ENCODE results near the gene KCNK1. TPM values are rescaled to one million over a fixed set of nuclear protein-coding genes. Genes with fewer than 3 reads are reported as not detected.

The KCNK1 gene
- 1 to 10 TPM in 2 of 3 donors, under 1 TPM in 1; 0.96 to 9.1 (median 5.2) TPM for total RNA-seq

DNA sequence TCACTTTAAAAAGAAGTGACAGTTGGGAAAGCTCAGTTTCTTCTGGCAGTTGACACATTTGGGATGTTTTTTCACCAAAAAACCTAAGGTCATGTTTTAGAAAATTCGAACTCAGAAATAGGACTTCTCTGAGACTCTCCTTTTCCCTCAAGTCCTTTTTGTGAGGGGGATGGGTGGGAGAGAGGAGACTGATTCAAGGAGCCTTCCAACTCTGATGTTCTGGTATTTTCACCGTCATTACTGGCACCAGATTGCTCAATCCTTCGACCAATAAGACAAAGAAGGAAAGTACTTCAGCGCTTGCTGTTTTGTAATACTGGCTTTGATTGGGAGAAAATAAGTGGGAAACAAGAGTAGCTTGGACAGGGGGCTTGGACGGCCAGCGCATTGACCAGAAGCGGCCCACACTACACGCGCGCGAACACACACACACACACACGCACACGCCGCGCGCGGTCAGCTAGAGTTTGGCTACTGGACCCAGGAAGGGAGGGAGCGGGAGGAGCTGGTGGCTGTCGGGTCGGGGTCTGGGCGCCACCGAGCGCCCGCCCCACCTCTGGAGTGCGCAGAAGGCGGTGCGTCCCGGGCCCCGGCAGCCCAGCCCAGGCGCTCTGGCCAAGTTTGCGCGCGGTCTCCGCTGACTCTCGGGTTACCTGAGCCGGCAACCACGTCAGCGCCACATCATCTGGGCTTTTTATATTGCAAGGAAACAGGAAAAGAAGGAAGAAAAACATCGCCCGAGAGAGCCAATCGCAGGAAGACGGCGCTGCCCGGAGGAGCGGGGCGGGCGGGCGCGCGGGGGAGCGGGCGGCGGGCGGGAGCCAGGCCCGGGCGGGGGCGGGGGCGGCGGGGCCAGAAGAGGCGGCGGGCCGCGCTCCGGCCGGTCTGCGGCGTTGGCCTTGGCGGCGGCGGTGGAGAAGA is at the start of gene KCNK1:
Gene KCNK1, plus strand, starts transcription at position 855 of the 921 bp plus-strand sequence. Its CDS starts 66 bp downstream, at position 921.
- Histone ChIP-seq H3K27me3 (no peaks in the 10 kb centered on the region), H3K36me3 (no peaks in the 10 kb centered on the region), H3K27ac (peak within 1 kb of the TSS; percentile 89 to 90), H3K9me3 (no peaks in the 10 kb centered on the region), H3K4me3 (peak within 1 kb of the TSS; percentile 56 to 89 (median 73)), H3K4me1 (no peaks in the 10 kb centered on the region)
- intact Hi-C loops (cut with DNase I; ENCODE audit: low total_unique reads): no loop called here
- DNase-seq (ENCODE audit: low spot score in 2 of 2): peak; percentile 62 to 70
- TF ChIP-seq, protein P1, sequence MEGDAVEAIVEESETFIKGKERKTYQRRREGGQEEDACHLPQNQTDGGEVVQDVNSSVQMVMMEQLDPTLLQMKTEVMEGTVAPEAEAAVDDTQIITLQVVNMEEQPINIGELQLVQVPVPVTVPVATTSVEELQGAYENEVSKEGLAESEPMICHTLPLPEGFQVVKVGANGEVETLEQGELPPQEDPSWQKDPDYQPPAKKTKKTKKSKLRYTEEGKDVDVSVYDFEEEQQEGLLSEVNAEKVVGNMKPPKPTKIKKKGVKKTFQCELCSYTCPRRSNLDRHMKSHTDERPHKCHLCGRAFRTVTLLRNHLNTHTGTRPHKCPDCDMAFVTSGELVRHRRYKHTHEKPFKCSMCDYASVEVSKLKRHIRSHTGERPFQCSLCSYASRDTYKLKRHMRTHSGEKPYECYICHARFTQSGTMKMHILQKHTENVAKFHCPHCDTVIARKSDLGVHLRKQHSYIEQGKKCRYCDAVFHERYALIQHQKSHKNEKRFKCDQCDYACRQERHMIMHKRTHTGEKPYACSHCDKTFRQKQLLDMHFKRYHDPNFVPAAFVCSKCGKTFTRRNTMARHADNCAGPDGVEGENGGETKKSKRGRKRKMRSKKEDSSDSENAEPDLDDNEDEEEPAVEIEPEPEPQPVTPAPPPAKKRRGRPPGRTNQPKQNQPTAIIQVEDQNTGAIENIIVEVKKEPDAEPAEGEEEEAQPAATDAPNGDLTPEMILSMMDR (IDR thresholded peaks at IDR 0.05): no peak
- TF ChIP-seq POLR2AphosphoS5 (IDR thresholded peaks at IDR 0.05) (peak in 2 of 3 donors; percentile 32 to 36), POLR2A (IDR thresholded peaks at IDR 0.05) (no peak)

DNA sequence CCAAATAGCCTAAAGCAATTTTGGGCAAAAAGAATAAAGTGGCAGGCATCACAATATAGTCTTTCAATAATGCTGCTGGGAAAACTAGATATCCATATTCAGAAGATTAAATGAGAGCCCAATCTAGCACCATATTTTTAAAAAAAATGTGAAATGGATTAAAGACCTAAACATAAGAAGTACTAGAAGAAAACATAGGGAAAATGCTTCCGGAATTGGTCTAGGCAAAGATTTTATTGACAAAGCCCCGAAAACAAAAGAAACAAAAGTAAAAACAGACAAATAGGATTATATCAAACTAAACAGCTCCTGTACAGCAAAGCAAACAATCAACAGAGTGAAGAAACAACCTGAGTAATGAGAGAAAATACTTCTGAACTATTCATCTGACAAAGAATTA is 48.6 kb upstream of the KCNK1 start:
- Histone ChIP-seq H3K4me1 (no peaks in the 10 kb centered on the region), H3K4me3 (no peak overlapping the region), H3K36me3 (no peaks in the 10 kb centered on the region), H3K9me3 (peaks cover 14 to 26% of the 10 kb centered on the region in 2 donors), H3K27me3 (no peaks in the 10 kb centered on the region), H3K27ac (no peak overlapping the region)
- no peak for DNase-seq (ENCODE audit: low spot score in 2 of 2)
- TF ChIP-seq, protein P1 (IDR thresholded peaks at IDR 0.05): no peak
- TF ChIP-seq POLR2AphosphoS5 (IDR thresholded peaks at IDR 0.05): no peak
- no peak for TF ChIP-seq POLR2A (IDR thresholded peaks at IDR 0.05)
- intact Hi-C loops (cut with DNase I; ENCODE audit: low total_unique reads): no loop called here

DNA sequence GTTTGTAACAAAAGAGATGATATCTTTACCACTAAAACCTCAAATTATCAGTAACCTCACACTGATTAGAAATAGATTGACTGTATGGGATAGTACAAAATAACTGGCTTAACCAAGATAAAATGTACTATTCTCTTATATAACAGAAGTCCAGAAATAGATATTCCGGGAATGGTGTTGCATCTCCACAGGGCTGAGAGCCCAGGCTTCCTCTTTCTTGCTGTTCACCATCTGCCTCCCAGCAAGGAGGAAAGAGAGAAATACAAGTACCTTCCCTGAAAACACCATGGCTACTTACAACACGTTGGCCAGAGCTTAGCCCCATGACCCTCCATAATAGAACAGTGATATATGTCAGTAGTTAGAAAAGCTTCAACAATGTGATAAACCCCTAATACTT is 47.0 kb upstream of the KCNK1 start:
- DNase-seq (ENCODE audit: low spot score in 2 of 2): no peak
- no peak overlapping the region for H3K4me3 ChIP-seq
- H3K27ac ChIP-seq: no peak overlapping the region
- no peaks in the 10 kb centered on the region for H3K27me3 ChIP-seq
- intact Hi-C loops (cut with DNase I; ENCODE audit: low total_unique reads): no loop called here
- no peaks in the 10 kb centered on the region for H3K36me3 ChIP-seq
- H3K9me3 ChIP-seq: peaks cover 5 to 18% of the 10 kb centered on the region in 2 donors
- TF ChIP-seq, protein P1 (IDR thresholded peaks at IDR 0.05): no peak
- TF ChIP-seq POLR2AphosphoS5 (IDR thresholded peaks at IDR 0.05): no peak
- TF ChIP-seq POLR2A (IDR thresholded peaks at IDR 0.05): no peak
- no peaks in the 10 kb centered on the region for H3K4me1 ChIP-seq

DNA sequence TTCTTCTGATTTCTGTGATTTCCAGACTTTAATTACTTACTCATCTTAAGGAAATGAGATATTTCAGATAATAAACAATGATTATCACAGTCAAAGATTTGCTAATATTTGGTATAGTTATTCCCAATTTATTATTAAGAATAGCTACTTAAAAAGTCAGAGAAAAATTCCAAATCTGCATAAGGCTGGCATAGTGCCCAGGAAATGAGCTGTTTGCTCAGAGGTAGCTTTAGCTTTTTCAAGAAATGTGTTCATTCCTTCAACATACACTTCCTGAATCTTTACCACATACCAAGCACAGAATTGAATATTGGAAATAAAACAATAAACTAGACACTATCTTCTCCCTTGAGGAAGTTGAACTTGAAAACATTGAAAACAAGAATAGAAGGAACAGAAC is 44.3 kb upstream of the KCNK1 start:
- TF ChIP-seq, protein P1 (IDR thresholded peaks at IDR 0.05): no peak
- TF ChIP-seq POLR2AphosphoS5 (IDR thresholded peaks at IDR 0.05) (no peak), POLR2A (IDR thresholded peaks at IDR 0.05) (no peak)
- Histone ChIP-seq H3K27ac (no peak overlapping the region), H3K4me3 (no peak overlapping the region), H3K9me3 (peaks cover 0 to 8% of the 10 kb centered on the region in 2 donors), H3K27me3 (no peaks in the 10 kb centered on the region), H3K4me1 (no peaks in the 10 kb centered on the region), H3K36me3 (no peaks in the 10 kb centered on the region)
- intact Hi-C loops (cut with DNase I; ENCODE audit: low total_unique reads): no loop called here
- no peak for DNase-seq (ENCODE audit: low spot score in 2 of 2)

DNA sequence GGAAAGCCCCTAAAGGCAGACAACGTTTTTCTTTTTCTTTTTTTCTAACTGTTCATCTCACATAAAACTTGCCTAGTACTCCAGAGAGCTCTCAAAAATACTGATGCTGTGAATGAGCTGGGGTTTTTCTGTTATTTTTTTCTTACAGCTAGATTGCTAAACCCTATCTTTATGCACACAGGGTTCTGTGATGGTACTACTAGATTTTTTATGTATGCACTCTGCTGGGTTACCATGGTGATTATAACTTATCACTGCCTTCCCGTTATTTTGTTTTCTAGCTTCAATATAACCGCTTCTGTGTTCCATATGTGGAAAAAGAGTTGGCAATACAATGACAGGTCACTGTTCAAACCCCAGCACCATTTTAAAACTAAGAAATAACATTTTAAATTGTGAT is 43.7 kb upstream of the KCNK1 start:
- TF ChIP-seq, protein P1 (IDR thresholded peaks at IDR 0.05): no peak
- TF ChIP-seq POLR2AphosphoS5 (IDR thresholded peaks at IDR 0.05) (no peak), POLR2A (IDR thresholded peaks at IDR 0.05) (no peak)
- no peaks in the 10 kb centered on the region for H3K27me3 ChIP-seq
- intact Hi-C loops (cut with DNase I; ENCODE audit: low total_unique reads): no loop called here

More for the DNA sequence above, 43.7 kb upstream of the KCNK1 start:
- peaks cover 0 to 7% of the 10 kb centered on the region in 2 donors for H3K9me3 ChIP-seq
- H3K4me1 ChIP-seq: no peaks in the 10 kb centered on the region
- no peak for DNase-seq (ENCODE audit: low spot score in 2 of 2)
- no peak overlapping the region for H3K4me3 ChIP-seq
- H3K27ac ChIP-seq: no peak overlapping the region
- no peaks in the 10 kb centered on the region for H3K36me3 ChIP-seq
